Measurements from ENCODE around the gene NEFH.

DNA sequence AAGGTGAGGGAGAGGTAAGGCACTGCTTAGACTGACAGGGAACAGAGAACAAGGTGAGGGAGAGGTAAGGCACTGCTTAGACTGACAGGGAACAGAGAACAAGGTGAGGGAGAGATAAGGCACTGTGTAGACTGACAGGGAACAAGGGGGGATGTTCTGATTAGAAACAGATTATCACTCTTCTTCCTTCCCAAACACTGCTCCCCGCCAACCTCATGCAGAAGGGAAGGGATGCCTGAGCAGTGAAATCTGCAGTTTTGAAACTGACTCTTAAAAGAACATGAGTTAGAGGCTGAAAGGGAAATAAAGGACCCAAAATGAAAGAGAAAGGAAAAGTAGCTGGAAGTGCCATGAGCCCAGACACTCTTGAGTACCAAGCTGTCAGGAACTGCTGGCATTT is 29.8 kb downstream of the NEFH start:
- TF ChIP-seq CTCF (IDR thresholded peaks at IDR 0.05) (no peak), POLR2A (IDR thresholded peaks at IDR 0.05) (no peak)
